Small intestine (tissue), 7 donors: ENCODE data around the gene LIMK2. TPM values are rescaled to one million over a fixed set of nuclear protein-coding genes. Genes with fewer than 3 reads are reported as not detected.

Experiments used
- DNase-seq, 2 donors: peaks; one replicate each; pipeline versions ENCODE4 v3.0.0 to v3.0.0-alpha.2; 2013
- FAIRE-seq: peaks from 2 replicates; lab custom pipeline; 2012; peaks lifted over from hg19 to GRCh38; lab: Jason Lieb, UNC
- H3K27ac ChIP-seq, 3 donors: one replicate each; pipeline ENCODE4 v1.5.1; 2013; ENCODE audit warnings: low read length in 2 of 3, mild to moderate bottlenecking in 2 of 3, control low read depth in 1 of 3, inconsistent platforms in 1 of 3, low read depth in 1 of 3, moderate library complexity in 1 of 3
- H3K27me3 ChIP-seq, 3 donors: one replicate each; pipeline ENCODE4 v1.6.1; 2013; ENCODE audit warnings: low read length in 3 of 3, inconsistent platforms in 1 of 3; ENCODE audit not compliant: control insufficient read depth in 3 of 3, insufficient read depth in 3 of 3
- H3K36me3 ChIP-seq, 3 donors: one replicate each; pipeline ENCODE4 v1.6.1; 2013; ENCODE audit warnings: low read length in 3 of 3, inconsistent platforms in 1 of 3, low read depth in 1 of 3, mild to moderate bottlenecking in 1 of 3, moderate library complexity in 1 of 3; ENCODE audit not compliant: control insufficient read depth in 3 of 3, insufficient read depth in 2 of 3
- H3K4me1 ChIP-seq, 3 donors: one replicate each; pipeline ENCODE4 v1.6.1; 2013; ENCODE audit warnings: low read length in 2 of 3, inconsistent platforms in 1 of 3, low read depth in 1 of 3, mild to moderate bottlenecking in 1 of 3, moderate library complexity in 1 of 3; ENCODE audit not compliant: control insufficient read depth in 3 of 3, insufficient read depth in 2 of 3
- H3K4me3 ChIP-seq, 3 donors: one replicate each; pipeline ENCODE4 v1.5.1; 2013; ENCODE audit warnings: low read length in 3 of 3, control low read depth in 1 of 3, inconsistent platforms in 1 of 3, low read depth in 1 of 3, mild to moderate bottlenecking in 1 of 3, moderate library complexity in 1 of 3
- H3K9me3 ChIP-seq, 2 donors: one replicate each; pipeline ENCODE4 v1.6.1; 2013; ENCODE audit warnings: low read depth in 1 of 2, low read length in 1 of 2; ENCODE audit not compliant: control insufficient read depth in 2 of 2, insufficient read depth in 1 of 2
- WGBS, 3 donors: extraction: QIAGEN DNeasy Blood & Tissue Kit; methylation state at CpG; one replicate each; pipeline ENCODE4 v1.1.7; 2013; 5-methylcytosine and 5-hydroxymethylcytosine counted together
- polyA plus RNA-seq, 4 donors: library from polyadenylated mRNA; stranded (reverse) in 3 of 4; unstranded in 1 of 4; fragments of 200-250 nt in 3 of 4; fragments of 120-200 nt in 1 of 4; gene quantifications; one replicate each; pipeline versions ENCODE4 v1.2.1 to v1.2.3, GENCODE V29; 2013
- donor health status: healthy with polysubstance abuse.
- donor health status: control.
- donor health status: control.
- donor health status: Bipolar disorder and iron deficiency.
- donor health status: healthy.

The LIMK2 gene
- polyA plus RNA-seq, 4 donors, result 15.7 to 52.7 (median 29.1) TPM

- FAIRE-seq, result no peak
- Histone ChIP-seq H3K4me1 (peaks cover 0 to 3% (median 2%) of the 10 kb centered on the region in 3 donors), H3K27me3 (no peaks in the 10 kb centered on the region), H3K27ac (no peak overlapping the region), H3K9me3 (no peaks in the 10 kb centered on the region), H3K36me3 (peaks cover 3 to 78% (median 11%) of the 10 kb centered on the region in 3 donors), H3K4me3 (no peak overlapping the region)
- DNase-seq, result no peak
- 61 to 71% (median 68%) methylated on average over 4 of the region's 4 CpGs for WGBS, 3 donors
These were observed 69.6 kb downstream of the LIMK2 start for GRCh38 chr22:31281733-31282132.

GRCh38 chr22:31282748-31283468, 70.8 kb downstream of the LIMK2 start:
- Histone ChIP-seq H3K4me3 (no peak overlapping the region), H3K9me3 (no peaks in the 10 kb centered on the region), H3K36me3 (peaks cover 3 to 75% (median 11%) of the 10 kb centered on the region in 3 donors), H3K4me1 (peaks cover 0 to 3% (median 2%) of the 10 kb centered on the region in 3 donors), H3K27me3 (no peaks in the 10 kb centered on the region), H3K27ac (peak overlapping the region in 1 of 3 donors; percentile 40)
- FAIRE-seq (no peak), DNase-seq (no peak)
- WGBS, 3 donors, result 76 to 80% (median 78%) methylated on average over 7 to 8 of the region's 8 CpGs

GRCh38 chr22:31284281-31285155, 72.4 kb downstream of the LIMK2 start:
- WGBS, 3 donors, result 5 to 23% (median 14%) methylated on average over 3 of the region's 3 CpGs
- H3K36me3 ChIP-seq, result peaks cover 3 to 75% (median 11%) of the 10 kb centered on the region in 3 donors
- H3K4me3 ChIP-seq, result no peak overlapping the region
- peak overlapping the region; percentile 51 to 88 (median 56) for H3K27ac ChIP-seq
- FAIRE-seq (no peak), DNase-seq (no peak)
- H3K9me3 ChIP-seq, result no peaks in the 10 kb centered on the region
- H3K27me3 ChIP-seq, result no peaks in the 10 kb centered on the region
- H3K4me1 ChIP-seq, result peaks cover 0 to 7% (median 5%) of the 10 kb centered on the region in 3 donors

- H3K36me3 ChIP-seq, result peaks cover 0 to 62% (median 11%) of the 10 kb centered on the region in 3 donors
- 64 to 77% (median 65%) methylated on average over 8 of the region's 8 CpGs for WGBS, 3 donors
- H3K27me3 ChIP-seq, result no peaks in the 10 kb centered on the region
- FAIRE-seq (no peak), DNase-seq (peak in 1 of 2 donors; percentile 79)
- H3K9me3 ChIP-seq, result no peaks in the 10 kb centered on the region
- no peak overlapping the region for H3K4me3 ChIP-seq
- H3K4me1 ChIP-seq, result peaks cover 0 to 17% (median 6%) of the 10 kb centered on the region in 3 donors
- H3K27ac ChIP-seq, result peak overlapping the region in 2 of 3 donors; percentile 74 to 96
These were observed 74.5 kb downstream of the LIMK2 start for GRCh38 chr22:31286360-31287255.

GRCh38 chr22:31287818-31288495, 75.9 kb downstream of the LIMK2 start:
- H3K4me3 ChIP-seq, result no peak overlapping the region
- no peaks in the 10 kb centered on the region for H3K27me3 ChIP-seq
- DNase-seq, result no peak
- H3K9me3 ChIP-seq, result no peaks in the 10 kb centered on the region
- peaks cover 0 to 49% (median 4%) of the 10 kb centered on the region in 3 donors for H3K36me3 ChIP-seq
- peak overlapping the region in 2 of 3 donors; percentile 27 to 100 for H3K27ac ChIP-seq
- WGBS, 3 donors, result 78 to 90% (median 85%) methylated on average over 6 of the region's 6 CpGs
- H3K4me1 ChIP-seq, result peaks cover 0 to 17% (median 6%) of the 10 kb centered on the region in 3 donors
- no peak for FAIRE-seq

GRCh38 chr22:31288496-31289240, 76.6 kb downstream of the LIMK2 start:
- WGBS, 3 donors, result 56 to 62% (median 59%) methylated on average over 5 of the region's 5 CpGs
- H3K9me3 ChIP-seq, result no peaks in the 10 kb centered on the region
- H3K27me3 ChIP-seq, result no peaks in the 10 kb centered on the region
- FAIRE-seq, result no peak
- no peak for DNase-seq
- H3K4me3 ChIP-seq, result peak overlapping the region in 2 of 3 donors; percentile 18 to 26
- H3K4me1 ChIP-seq, result peaks cover 0 to 17% (median 6%) of the 10 kb centered on the region in 3 donors
- peaks cover 0 to 45% (median 0%) of the 10 kb centered on the region in 3 donors for H3K36me3 ChIP-seq
- peak overlapping the region in 2 of 3 donors; percentile 96 to 100 for H3K27ac ChIP-seq

GRCh38 chr22:31289344-31289743, 77.2 kb downstream of the LIMK2 start:
- Histone ChIP-seq H3K9me3 (no peaks in the 10 kb centered on the region), H3K27ac (peak overlapping the region; percentile 87 to 100 (median 96)), H3K4me1 (peaks cover 0 to 17% (median 6%) of the 10 kb centered on the region in 3 donors), H3K4me3 (peak overlapping the region in 2 of 3 donors; percentile 26 to 28), H3K27me3 (no peaks in the 10 kb centered on the region), H3K36me3 (peaks cover 0 to 41% (median 0%) of the 10 kb centered on the region in 3 donors)
- DNase-seq, result peak; percentile 52 to 72
- WGBS, 3 donors, result 14 to 49% (median 22%) methylated on average over 13 of the region's 13 CpGs
- no peak for FAIRE-seq
